ENCODE data around the gene CTU2.

DNA sequence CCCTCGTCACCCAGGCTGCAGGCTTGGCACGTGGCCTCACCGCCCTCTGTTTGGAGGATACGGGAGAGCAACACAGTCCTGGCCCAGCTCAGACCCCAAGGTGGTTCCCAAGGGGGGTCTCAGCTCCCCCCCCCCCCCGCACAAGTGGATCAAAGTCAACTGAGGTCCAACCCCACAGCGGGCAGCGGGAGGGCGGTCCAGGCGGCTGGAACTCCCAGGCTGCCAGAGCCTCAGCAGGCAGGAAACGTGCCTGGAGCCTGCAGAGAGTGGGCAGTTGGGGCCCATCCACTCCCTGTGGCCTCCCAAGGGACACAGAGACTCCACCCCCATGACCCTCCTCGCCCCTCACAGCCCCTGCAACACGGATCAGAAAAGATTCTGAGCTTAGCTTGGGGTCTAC lies 42.1 kb downstream of the CTU2 start:
- TF ChIP-seq CTCF (IDR thresholded peaks at IDR 0.05) (no peak), POLR2A (IDR thresholded peaks at IDR 0.05) (no peak)
